Hematopoietic multipotent progenitor cell treated with erythropoietin and hydrocortisone succinate and interleukin-3 and kit ligand, for 4 days (in vitro differentiated cells): ENCODE measurements around the gene WBP1.
"Not testable (repeated sequence)": the region's sequence is repeated elsewhere in the genome, so short reads cannot be mapped to it uniquely, and the experiment has no call there.

Source experiments
- DNase-seq: peaks from one replicate; pipeline ENCODE4 v3.0.0-alpha.2; 2015

WBP1 gene

DNA sequence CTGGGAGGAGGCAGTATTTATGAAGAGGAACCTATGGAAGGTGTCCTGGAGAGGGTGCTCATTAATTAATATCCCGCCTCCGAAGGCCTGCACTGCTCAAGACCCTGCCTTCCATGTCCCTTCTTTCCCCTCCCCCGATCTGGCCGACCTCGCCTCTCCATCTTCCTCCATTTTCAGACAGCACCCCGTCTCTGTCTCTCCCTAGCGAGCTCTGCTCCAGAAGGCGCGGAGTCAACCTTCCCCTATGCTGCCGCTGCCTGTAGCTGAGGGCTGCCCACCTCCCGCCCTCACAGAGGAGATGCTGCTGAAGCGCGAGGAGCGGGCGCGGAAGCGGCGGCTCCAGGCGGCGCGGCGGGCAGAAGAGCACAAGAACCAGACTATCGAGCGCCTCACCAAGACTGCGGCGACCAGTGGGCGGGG, 1.1 kb upstream of the WBP1 start:
- DNase-seq, result no peak

- peak; percentile 83 for DNase-seq
Observed at GRCh38 chr2:74457549-74458131, 598 bp upstream of the WBP1 start.

DNA sequence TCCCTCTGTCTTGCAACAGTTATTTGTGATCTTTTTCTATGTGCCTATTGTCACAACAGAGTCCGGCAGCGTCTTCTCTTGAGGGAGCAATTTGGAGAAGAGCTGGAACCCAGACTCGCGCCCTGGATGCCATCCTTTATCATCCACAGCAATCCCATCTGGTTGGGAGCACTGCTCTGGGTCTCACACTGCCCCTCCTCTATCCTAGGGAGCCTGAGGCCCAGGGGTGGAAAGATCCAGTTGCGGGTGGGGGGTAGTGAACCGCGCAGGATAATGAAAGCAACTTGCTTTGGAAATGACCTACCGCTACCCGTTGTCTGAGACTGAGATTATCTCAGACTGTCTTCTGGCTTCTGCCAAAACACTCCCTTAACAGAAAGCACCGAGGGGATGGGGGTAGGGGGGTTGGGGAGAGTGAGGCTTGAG, 713 bp downstream of the WBP1 start:
- DNase-seq, result peak; percentile 30

DNA sequence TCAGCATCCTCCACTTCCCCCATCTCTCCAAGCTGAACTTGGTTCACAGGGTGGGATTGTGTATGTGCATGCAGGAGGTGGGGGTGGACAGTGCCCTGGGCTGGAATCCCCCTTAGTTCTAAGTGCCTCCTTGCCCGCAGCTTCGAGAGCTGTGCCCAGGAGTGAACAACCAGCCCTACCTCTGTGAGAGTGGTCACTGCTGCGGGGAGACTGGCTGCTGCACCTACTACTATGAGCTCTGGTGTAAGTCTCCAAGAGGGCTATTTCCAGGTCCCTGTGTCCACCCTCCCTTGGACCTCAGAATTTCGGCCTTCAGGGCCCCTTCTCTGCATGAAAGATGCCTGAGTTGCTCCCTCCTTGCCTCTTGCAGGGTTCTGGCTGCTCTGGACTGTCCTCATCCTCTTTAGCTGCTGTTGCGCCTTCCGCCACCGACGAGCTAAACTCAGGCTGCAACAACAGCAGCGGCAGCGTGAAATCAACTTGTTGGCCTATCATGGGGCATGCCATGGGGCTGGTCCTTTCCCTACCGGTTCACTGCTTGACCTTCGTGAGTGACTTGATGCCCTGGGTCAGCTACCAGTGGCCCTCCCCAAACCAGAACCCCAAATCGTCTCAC, 1.4 kb downstream of the WBP1 start:
- not testable (repeated sequence) for DNase-seq

- not testable (repeated sequence) for DNase-seq
Observed at GRCh38 chr2:74460187-74460586, 1.9 kb downstream of the WBP1 start.

GRCh38 chr2:74461187-74462053, 3.2 kb downstream of the WBP1 start:
- peak; percentile 66 for DNase-seq

- no peak for DNase-seq
Observed at GRCh38 chr2:74462054-74462785, 4.0 kb downstream of the WBP1 start.

- no peak for DNase-seq
Observed at GRCh38 chr2:74462786-74463105, 4.5 kb downstream of the WBP1 start.

DNA sequence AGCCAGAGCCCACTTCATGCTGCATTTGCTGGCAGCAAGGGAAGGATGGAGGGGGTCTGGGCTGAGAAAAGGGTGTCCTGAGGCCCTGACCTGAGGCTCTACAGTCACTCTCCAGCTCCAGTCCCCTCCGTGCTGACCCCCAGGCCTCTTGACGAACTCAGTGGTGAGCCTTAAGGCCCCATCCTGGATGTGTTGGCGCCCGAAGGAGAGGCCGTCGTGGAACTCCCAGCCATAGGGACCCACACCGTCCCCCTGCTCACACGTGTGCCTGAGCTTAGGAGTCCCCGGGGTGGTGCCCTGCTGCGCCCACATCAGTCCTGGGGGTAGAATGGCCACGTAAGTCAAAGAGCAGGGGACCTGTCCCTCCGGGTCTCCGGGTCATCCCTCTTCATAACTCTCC, 6.2 kb downstream of the WBP1 start:
- no peak for DNase-seq

DNA sequence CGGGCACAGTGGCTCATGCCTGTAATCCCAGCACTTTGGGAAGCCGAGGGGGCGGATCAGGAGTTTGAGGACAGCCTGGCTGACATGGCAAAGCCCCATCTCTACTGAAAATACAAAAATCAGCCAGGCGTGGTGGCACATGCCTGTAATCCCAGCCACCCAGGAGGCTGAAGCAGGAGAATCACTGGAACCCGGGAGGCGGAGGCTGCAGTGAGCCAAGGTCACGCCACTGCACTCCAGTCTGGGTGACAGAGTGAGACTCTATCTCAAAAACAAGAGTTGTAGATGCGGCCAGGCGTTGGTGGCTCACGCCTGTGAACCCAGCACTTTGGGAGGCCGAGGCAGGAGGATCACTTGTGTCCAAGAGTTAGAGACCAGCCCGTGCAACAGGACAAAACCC, 12.5 kb downstream of the WBP1 start:
- not testable (repeated sequence) for DNase-seq

DNA sequence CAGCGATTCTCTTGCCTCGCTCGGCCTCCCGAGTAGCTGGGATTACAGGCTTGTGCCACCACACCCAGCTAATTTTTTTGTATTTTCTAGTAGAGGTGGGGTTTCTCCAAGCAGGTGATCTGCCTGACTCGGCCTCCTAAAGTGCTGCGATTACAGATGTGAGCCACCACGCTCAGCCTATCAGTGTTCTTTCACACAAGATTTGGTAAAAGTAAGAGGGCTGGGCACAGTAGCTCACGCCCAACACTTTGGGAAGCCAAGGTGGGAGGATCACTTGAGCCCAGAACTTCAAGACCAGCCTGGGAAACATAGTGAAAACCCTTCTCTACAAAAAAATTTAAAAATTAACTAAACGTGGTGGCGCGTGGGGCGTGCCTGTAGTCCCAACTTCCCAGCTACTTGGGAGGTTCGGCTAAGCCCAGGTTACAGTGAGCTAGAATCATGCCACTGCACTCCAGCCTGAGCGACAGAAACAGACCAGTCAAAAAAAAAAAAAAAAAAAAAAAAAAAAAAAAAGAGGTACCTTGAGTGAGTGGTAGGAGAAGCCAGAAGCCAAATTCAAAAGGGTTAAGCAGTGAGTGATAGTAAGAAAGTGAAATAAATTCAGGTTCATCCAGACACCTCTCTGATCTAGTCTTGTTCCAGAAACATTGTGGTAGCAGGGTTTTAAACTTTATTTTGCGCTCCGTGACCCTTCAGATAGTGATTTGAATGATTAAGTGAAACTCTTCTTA, 13.3 kb downstream of the WBP1 start:
- no peak for DNase-seq

DNA sequence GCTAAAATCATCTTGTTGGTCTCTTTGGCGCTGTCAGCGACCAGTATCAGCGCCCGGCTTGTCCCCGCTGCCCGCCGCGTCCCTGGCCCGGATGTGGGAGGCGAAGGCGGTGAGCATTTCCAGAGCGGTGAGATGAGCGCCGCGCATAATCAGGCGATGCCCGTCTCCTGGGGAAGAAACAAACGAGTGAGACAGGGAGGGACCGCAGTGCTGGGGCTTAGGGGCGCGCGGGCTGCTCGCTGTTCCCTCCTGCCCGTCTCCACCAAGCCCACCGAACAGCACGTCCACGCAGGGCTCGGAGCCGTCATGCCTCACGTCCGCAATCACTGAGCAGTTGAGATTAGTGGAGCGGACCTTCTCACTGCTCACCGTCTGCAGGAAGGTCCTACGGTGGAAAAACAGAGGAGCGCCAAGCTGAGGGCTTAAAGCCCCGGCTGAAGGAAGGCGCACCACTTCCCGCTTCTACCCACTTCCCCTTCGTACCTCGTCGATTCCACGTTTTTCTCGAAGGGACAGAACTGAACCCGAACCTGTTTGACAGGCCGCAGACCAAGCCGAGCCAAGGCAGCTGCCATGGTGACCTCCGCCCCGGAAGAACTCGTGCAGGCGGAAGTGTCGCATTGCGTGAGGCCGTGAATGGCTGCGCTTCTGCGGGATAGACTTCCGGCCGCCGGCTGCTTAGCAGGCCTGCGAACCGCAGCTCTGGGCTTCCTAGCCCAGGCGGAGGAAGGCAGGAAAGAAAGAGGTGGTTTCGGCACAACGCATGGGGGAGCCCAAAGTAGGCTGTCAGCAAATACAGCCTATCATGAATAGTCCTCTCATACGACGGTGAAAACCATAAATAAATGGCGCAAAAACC, 14.1 kb downstream of the WBP1 start, which contains the start of gene MRPL53:
Gene MRPL53, minus strand, starts transcription at position 595 of the 859 bp plus-strand sequence. Its CDS starts 20 bp downstream, at position 575.
- peak; percentile 98 for DNase-seq

DNA sequence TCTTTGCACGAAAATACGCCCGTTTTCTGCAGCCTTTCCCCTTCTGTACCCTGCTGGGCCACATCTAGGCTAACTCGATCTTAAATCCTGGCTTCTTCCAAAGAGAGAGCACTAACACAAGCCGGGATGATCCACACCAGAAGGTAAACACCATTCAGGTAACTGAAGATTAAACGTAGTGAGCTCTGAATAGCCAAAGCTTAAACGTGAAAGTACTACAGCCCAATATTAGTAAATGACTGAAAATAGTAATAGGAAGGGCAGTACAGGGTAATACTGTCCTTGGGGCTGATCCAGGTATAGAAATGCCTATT, 14.7 kb downstream of the WBP1 start:
- DNase-seq, result no peak

DNA sequence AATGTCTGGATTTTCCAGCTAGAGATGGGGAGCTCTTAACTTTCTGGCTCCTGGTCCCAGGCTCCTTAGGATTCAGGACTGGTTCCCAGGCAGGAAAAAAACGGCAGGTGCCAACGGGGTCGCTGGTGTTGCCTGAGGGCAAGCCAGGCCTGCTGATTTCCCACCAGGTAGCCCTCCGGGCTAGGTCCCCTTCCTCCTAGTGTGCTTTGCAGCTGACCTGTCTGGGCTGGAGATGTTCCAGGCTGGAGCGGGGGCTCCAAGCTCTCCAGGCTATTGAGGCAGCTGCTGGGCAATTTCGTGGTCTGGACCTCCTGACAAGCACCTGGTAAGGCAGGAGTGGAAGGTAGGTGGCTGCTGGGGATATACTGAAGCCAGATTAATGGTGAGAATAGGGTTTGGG, 16.2 kb downstream of the WBP1 start:
- DNase-seq, result no peak

DNA sequence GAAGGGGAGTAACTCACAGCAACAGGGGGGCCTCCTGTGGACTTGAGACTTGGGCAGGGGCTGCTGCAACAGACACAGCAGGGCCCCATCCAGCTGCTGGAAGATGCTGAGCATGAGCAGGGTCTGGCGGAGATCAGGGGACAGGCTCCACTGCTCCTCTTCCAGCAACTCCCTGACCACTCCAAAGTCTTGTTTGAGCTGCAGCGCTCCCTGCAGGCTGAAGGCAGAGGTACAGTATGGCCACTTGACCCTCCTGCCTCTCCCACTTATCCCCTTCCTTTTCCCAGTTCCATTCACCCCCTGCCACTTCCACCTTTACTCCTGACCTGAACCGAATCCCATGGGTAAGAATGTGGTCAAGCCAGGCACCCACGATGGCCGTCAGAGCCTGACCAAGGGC, 16.7 kb downstream of the WBP1 start:
- no peak for DNase-seq

- no peak for DNase-seq
Observed at GRCh38 chr2:74481431-74481830, 23.2 kb downstream of the WBP1 start.

- DNase-seq, result peak; percentile 84
Observed at GRCh38 chr2:74481961-74482800, 23.9 kb downstream of the WBP1 start.

DNA sequence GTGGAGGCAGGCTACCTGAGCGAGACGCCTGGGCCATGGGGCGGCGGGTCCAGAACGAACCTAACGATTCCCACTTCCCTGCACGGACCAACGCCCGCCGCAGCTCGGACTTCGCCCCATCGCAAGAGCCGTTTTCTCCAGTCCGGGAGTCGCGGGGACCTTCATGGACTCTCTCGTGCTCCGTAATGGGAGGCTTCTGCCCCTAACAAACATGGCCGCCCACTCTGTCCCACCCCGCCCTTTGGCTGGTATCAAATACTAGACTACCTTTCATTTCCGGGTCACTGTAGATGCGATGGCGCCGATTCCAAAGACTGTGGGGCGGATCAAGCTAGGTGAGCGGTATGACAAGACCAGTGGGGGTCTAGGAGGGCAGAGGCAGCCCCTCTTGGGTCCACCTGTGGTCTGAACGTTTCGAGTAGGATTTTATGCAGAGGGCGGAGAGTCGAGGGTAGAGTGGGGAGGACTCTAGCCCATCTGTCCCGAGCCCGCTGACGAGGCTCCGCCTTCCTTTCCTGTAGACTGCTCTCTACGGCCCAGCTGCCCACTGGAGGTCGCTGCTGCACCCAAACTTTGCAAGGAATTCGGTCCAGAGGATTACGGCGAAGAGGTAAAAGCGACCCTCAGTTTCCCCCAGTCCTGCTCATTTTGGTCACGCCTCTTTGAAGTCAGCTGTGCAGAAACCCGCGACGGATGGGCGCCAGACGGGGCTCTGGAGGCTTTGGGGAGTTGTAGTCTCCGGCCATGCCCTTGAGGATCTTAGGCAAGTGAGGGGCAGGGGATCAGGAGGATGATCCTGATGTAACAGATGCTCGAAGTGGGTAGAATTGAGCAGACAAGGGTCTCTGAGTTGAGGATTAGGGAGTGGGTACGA, 24.8 kb downstream of the WBP1 start, which contains the start of the genes CCDC142 and TTC31:
Gene CCDC142, minus strand, starts transcription at position 198 of the 874 bp plus-strand sequence. Its CDS starts 161 bp downstream, at position 37.
Gene TTC31, plus strand, starts transcription at position 281 of the 874 bp plus-strand sequence. Its CDS starts 15 bp downstream, at position 296.
- DNase-seq, result peak; percentile 99

DNA sequence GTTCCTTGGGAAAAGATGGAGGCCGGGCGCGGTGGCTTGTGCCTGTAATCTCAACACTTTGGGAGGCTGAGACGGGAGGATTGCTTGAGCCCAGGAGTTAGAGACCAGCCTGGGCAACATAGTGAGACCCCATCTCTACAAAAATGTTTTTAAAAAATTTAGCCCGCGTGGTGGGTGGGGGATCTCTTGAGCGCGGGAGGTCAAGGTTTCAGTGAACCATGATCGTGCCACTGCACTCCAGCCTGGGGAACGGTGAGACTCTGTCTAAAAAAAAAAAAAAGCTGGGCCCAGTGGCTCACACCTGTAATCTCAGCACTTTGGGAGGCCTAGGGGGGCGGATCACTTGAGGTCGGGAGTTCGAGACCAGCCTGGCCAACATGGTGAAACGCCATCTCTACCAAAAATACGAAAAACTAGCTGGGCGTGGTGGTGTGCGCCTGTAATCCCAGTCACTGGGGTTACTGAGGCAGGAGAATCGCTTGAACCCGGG, 25.5 kb downstream of the WBP1 start:
- not testable (repeated sequence) for DNase-seq
